GM19193 (cell line): ENCODE results near the gene PARP3.

Experiments
- POLR2A ChIP-seq: IDR thresholded peaks from 4 replicates; pipeline ENCODE4 v1.6.1; 2011; ENCODE audit not compliant: insufficient read depth, insufficient read length; ENCODE audit errors: extremely low read depth

The PARP3 gene

GRCh38 chr3:51955893-51956770 lies 14.0 kb downstream of the PARP3 start:
- TF ChIP-seq POLR2A, result no peak

DNA sequence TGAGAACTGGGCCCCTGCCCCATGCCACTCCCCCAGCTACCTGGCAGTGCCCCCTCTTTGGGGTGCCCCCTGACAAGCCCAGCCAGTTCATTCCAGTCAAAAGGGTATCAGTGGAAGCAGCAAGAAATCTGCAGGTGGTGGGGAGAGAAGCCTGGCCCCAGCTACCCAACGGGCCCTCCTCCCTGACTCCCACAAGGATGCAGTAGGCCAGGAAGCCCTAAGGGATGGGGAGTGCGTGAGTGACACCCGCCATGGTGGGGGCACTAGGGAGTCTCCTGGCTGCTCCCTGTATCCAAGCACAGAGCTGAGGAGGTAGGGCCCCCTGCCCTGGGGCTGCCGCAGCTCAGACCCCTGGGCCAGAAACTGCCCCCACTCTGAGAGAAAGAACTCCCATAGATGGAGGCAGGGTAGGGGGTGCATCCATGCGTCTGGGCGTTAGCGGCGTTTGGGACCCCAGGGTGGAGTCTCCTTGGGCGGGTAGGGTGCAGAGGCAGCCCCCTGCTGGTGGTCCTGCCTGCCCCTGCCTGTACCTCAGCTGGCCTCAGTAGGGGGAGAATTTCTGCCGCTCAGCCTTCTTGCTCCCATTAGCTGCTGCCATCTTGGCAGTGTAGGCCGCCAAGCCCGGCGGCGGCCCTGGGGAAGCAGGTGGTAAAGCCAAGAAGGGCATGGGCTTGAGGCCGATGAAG lies 15.5 kb downstream of the PARP3 start:
- TF ChIP-seq POLR2A, result no peak

- no peak for TF ChIP-seq POLR2A
These were observed 16.7 kb downstream of the PARP3 start for GRCh38 chr3:51958603-51959521.

GRCh38 chr3:51959651-51960050 lies 17.5 kb downstream of the PARP3 start:
- no peak for TF ChIP-seq POLR2A

DNA sequence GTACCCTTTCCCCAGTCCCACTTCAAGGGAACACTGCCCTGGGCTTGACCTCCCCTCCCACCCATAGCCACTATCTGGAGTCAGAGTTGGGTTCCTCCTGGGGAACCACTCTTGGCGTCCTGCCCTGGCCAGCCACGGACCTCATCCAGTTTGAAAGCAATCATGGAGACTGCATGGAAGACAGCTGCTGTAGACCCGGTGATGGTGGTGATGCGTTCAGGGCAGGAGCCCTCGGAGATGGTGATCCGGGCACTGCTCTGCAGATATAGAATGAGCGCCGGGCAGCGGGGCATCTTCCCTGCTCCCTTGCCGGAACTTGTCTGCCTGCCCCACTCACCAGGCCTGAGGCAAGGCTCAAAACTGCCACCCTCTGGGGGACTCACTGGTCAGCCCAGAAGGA lies 18.2 kb downstream of the PARP3 start:
- no peak for TF ChIP-seq POLR2A

DNA sequence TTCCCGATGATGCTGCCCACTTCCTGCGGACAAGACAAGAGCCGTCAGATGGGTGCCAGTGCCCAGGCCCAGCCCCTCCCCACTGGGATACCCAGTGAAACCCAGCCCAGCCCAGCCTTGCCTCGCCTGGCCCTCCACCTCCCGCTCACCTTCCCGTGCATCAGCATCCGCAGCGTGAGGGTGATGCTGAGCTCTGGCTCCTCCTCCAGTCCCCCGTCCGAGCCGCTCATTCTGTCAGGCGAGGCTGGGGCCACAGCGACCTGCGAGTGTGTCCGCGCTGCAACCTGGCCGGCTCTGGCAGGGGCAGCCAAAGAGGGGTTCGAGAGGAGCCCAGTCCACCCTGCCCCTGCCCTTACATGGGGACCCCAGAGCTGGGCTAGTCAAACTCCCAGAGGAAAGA lies 18.8 kb downstream of the PARP3 start:
- TF ChIP-seq POLR2A, result no peak

DNA sequence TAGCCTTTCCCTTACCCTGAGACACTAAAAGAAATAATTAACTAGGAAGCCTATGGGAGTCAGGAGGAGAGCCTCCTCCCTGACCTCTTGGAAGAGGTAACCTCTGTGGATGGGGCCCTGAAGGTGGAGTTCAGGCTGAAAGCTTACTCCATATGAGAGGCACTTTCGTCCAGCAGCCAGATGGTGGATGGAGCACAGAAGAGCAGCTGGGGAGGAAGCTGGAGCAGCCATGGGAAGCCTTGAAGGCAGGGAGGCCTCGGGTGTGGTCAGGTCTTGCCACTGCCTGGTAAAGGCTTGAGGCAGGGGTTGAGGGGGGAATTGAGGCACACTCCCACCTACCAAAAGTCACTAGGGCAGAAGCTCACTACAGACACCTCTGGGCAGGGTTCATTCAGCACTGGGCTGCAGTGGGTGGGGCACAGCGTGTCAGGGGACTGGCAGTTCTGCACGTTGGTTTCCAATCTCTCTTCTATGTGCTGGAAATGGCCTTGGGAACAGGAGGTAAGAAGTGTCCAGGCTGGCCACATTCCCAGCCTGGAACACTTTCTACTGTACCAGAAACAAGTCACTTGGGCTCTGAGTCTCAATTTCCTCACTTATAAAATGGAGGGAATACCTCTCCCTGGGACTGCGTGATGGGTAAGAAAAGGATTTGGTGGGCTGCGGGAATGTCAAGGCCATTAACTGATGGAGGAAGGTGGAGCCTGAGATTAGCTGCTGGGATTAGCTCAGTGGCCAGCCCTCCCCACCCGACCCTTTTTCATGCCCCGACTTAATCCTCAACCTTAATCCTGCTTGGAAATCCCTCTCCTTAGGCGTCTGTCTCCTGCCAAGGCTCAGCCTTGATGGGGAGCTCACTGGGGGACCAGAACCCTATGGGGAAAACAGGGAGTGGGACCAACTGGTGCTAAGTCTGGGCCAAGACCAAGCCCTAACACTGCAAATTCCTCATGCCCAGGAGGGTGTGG lies 19.7 kb downstream of the PARP3 start:
- no peak for TF ChIP-seq POLR2A

GRCh38 chr3:51962854-51963530 lies 20.8 kb downstream of the PARP3 start:
- TF ChIP-seq POLR2A, result no peak

DNA sequence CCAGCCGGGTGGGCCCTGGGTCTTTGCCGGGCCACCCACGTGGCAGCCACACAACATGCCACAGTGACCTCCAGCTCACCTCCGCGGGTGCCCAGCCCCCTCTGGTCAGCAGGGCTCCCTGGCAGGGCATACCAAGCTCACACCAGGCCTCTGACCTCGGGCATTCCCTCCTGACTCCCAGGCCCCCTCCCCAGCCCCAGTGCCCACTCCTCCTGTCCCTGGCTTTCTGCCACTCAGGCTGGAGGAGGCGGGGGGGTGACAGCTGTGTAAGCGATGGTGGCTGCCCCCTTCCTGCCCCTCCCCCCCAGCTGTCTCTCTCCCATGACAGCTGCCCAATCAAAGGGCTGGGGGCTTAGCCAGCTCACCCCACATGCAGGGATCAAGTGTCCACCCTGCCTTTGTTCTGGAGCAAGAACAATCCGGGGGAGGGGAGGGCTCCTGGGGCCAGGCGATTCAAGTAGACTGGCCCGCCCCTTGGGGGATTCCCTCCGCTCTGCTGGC lies 21.8 kb downstream of the PARP3 start:
- TF ChIP-seq POLR2A, result no peak

- no peak for TF ChIP-seq POLR2A
These were observed 22.4 kb downstream of the PARP3 start for GRCh38 chr3:51964521-51964920.

GRCh38 chr3:51966016-51966415 lies 23.9 kb downstream of the PARP3 start:
- TF ChIP-seq POLR2A, result no peak

DNA sequence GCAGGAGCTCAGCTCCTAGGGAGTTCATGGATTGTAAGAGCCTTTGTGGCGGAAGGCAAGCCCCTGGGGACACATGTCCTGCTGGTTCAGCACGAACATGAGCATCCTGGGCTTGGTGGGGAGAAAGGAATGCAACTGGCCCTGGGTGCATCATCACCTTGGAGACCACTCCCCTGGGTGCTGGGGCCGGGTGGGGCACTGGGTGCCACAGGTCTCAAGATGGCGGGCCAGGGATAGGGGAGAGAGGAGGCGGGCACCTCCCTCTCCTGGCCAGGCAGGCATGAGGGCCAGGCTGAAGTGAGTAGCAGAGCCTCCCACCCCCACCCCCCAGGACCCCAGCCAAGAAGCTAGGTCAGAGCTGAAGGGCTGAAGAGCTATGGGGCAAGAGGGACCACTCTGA lies 24.3 kb downstream of the PARP3 start:
- TF ChIP-seq POLR2A, result no peak

DNA sequence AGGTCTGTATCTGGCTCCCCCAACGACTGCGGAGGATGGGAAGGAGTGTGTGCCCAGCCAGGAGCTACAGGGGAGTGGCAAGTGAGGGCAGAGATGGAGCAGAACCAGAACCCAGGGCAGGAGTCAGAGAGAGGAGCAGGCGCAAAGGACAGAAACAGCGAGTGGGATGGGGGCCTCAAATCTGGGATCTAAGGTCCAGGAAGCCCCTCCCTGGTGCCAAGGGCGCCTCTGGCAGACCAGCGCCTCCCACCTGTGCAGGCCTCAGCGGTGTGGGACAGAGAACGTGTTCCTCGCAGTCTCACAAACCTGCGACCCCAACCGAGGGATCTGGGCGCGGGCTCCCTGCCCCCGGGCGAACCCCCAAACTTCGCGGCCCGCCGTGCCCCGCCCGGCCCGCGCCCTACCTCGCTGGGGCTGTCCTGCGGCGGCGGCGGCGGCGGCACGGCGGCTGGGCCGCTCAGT lies 24.8 kb downstream of the PARP3 start:
- TF ChIP-seq POLR2A, result no peak
